Testis (tissue), 3 donors: ENCODE measurements around the gene SCAP. TPM values are rescaled to one million over a fixed set of nuclear protein-coding genes. Genes with fewer than 3 reads are reported as not detected.

Experiments
- DNase-seq: peaks from one replicate; pipeline ENCODE4 v3.0.0-alpha.2; 2019
- H3K27ac ChIP-seq, 2 donors: fragments of 200-600 bp; sonication (generic); one replicate each; pipeline ENCODE4 v1.5.1; 2019
- H3K27me3 ChIP-seq: fragments of 200-600 bp; sonication (generic); one replicate; pipeline ENCODE4 v1.5.1; 2019
- H3K36me3 ChIP-seq: fragments of 200-600 bp; sonication (generic); one replicate; pipeline ENCODE4 v1.5.1; 2017; ENCODE audit warnings: low read depth; ENCODE audit errors: missing control alignments
- H3K4me1 ChIP-seq: fragments of 200-600 bp; sonication (generic); one replicate; pipeline ENCODE4 v1.5.1; 2019
- H3K4me3 ChIP-seq, 2 donors: fragments of 200-600 bp; sonication (generic); one replicate each; pipeline ENCODE4 v1.5.1; 2017 to 2019
- H3K9me3 ChIP-seq: fragments of 200-600 bp; sonication (generic); one replicate; pipeline ENCODE4 v1.5.1; 2017
- POLR2A ChIP-seq: fragments of 450-650 bp; IDR thresholded peaks from one replicate; pipeline ENCODE4 v1.6.1; 2017; ENCODE audit warnings: antibody characterized with exemption, mild to moderate bottlenecking, moderate library complexity
- WGBS, 2 donors: methylation state at CpG; one replicate each; pipeline ENCODE4 v1.1.5; 2018; 5-methylcytosine and 5-hydroxymethylcytosine counted together
- intact Hi-C: fragments of 100-400 bp; cut with DNase I; formaldehyde crosslinking; loops from one replicate; pipeline ENCODE4 v1.15.1; 2023; ENCODE audit warnings: low total_unique reads
- polyA plus RNA-seq: library from polyadenylated mRNA; stranded (reverse); fragments of 350-450 nt; fragmentation: Illumina TruSeq; extraction: RNeasy Lipid Tissue Mini Kit (QIAGEN cat#74804); gene quantifications from one replicate; pipeline ENCODE4 v1.2.3, GENCODE V29; 2014; ENCODE audit warnings: low read depth, low replicate concordance; ENCODE audit not compliant: insufficient read depth
- total RNA-seq, 2 donors: library from RNA; depleted of rRNA; stranded (reverse); fragments of >200 nt; gene quantifications; one replicate each; pipeline ENCODE4 v1.2.3, GENCODE V29; 2016
- TF ChIP-seq, protein P1 (sequence below), 3 experiments: fragments of 450-650 bp in 2 of 3; fragments of 200-600 bp in 1 of 3; sonication (generic) in 1 of 3; IDR thresholded peaks; one replicate each; pipeline ENCODE4 v1.5.1; 2016 to 2019; ENCODE audit warnings: antibody characterized with exemption in 3 of 3, mild to moderate bottlenecking in 2 of 3, moderate library complexity in 1 of 3

The SCAP gene
- total and polyA plus RNA-seq, 3 donors from 2014 or later = 120 to 313 (median 276) TPM

DNA sequence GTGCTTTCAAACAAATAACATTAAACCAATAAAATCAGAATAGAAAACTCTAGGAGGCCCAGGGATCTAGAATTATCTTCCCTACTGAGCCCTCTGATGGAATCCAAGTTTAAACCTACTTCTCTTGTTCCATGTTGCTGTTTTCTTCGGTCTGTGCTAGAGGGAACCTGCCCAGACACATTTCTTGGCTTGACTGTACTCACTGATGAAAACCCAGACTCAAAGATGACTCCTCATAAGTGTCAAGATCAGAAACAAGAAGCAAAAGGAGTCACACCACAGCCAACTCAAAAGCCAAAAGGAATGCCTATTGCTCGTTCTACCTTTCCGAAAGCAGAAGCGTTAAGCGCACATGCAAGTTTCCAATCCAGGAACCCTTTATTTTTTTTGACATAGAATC is 31.6 kb downstream of the SCAP start:
- no peak for TF ChIP-seq POLR2A
- TF ChIP-seq, protein P1, sequence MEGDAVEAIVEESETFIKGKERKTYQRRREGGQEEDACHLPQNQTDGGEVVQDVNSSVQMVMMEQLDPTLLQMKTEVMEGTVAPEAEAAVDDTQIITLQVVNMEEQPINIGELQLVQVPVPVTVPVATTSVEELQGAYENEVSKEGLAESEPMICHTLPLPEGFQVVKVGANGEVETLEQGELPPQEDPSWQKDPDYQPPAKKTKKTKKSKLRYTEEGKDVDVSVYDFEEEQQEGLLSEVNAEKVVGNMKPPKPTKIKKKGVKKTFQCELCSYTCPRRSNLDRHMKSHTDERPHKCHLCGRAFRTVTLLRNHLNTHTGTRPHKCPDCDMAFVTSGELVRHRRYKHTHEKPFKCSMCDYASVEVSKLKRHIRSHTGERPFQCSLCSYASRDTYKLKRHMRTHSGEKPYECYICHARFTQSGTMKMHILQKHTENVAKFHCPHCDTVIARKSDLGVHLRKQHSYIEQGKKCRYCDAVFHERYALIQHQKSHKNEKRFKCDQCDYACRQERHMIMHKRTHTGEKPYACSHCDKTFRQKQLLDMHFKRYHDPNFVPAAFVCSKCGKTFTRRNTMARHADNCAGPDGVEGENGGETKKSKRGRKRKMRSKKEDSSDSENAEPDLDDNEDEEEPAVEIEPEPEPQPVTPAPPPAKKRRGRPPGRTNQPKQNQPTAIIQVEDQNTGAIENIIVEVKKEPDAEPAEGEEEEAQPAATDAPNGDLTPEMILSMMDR (IDR thresholded peaks at IDR 0.05) = no peak
- H3K4me1 ChIP-seq = peaks cover 23% of the 10 kb centered on the region
- H3K36me3 ChIP-seq = no peaks in the 10 kb centered on the region
- no peak overlapping the region for H3K4me3 ChIP-seq
- intact Hi-C loops = no loop called here
- WGBS, 2 donors = 79 to 81% methylated on average over 5 of the region's 5 CpGs
- DNase-seq = no peak
- H3K27me3 ChIP-seq = no peaks in the 10 kb centered on the region
- no peaks in the 10 kb centered on the region for H3K9me3 ChIP-seq
- peak overlapping the region; percentile 66 to 67 for H3K27ac ChIP-seq

DNA sequence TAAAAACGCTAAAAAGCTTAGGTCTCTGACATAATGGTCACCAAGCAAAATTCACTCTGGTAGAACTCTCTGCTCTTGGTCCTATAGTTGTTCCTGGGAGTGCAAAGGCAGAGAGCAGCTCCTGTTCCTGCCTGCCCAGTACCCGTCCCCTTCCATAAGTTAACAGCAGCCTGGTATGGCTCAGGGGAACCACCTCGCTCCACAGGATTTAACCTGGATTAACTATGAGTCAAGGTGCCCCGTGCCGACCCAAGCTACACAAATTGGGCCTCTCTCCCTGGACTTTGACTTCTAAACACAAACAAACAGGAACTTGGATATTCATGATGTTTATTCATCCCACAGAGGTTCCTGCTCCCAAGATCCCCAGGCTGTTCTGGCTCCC is 32.1 kb downstream of the SCAP start:
- no peak for TF ChIP-seq POLR2A
- TF ChIP-seq, protein P1 (IDR thresholded peaks at IDR 0.05) = no peak
- intact Hi-C loops = no loop called here
- 41 to 69% methylated on average over 5 of the region's 5 CpGs for WGBS, 2 donors
- peak overlapping the region; percentile 66 to 67 for H3K27ac ChIP-seq
- no peak overlapping the region for H3K4me3 ChIP-seq
- DNase-seq = no peak
- peaks cover 23% of the 10 kb centered on the region for H3K4me1 ChIP-seq
- H3K9me3 ChIP-seq = no peaks in the 10 kb centered on the region
- H3K27me3 ChIP-seq = no peaks in the 10 kb centered on the region
- H3K36me3 ChIP-seq = no peaks in the 10 kb centered on the region

DNA sequence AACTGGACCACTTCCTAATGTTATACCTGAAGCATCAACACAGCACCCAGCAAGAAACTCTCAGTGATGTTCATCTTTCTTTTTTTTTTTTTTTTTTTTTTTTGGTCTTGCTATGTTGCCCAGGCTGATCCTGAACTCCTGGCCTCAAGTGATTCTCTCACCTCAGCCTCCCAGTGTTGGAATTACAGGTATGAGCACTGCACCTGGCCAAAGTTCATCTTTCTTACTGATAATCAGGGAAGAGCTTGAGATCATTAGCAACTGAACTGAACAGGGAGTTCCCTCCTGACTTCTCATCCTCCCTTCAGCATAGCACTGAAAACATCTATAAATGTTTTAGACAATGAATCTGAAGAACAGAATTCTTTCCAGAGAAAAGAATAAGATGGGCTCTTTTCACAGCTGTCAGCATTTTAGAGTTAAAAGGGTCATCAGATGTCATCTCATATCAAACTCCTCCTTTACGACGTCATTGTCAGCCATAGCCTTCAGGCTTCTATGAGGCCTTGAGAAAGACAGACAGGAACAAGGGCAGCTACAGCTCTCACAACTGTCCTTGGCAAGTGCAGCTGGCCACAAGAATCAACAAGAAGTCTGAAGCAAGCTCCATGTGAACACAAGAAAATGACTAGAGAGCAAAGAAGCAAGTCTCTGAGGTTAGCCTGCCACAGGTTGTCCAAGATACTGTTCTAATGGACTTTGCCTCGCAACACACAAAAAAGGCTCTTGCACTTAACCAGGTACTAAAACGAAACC is 33.8 kb downstream of the SCAP start:
- 50 to 62% methylated on average over 4 of the region's 4 CpGs for WGBS, 2 donors
- H3K4me3 ChIP-seq = no peak overlapping the region
- intact Hi-C loops = no loop called here

DNA sequence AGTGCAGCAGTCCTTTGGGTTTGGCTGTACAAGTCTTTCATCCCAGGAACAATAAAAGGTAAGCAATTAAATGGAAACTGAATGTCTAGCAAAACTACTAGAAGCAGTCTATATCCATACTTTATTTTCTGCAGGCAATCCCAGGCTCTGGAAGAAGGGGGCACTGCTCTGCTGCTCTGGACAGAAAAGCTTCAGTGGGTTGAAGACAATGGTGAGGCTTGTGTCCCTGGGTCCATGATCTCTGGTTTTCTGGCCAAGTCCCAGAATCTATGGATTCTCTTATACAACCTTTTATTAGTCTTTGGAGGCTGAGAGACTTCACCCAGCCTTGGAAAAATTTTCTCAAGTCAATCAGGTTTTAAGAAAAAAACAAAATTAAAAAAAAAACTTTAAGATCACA is 35.6 kb downstream of the SCAP start:
- Histone ChIP-seq H3K4me1 (peaks cover 23% of the 10 kb centered on the region), H3K27me3 (no peaks in the 10 kb centered on the region), H3K27ac (no peak overlapping the region), H3K4me3 (no peak overlapping the region), H3K36me3 (no peaks in the 10 kb centered on the region), H3K9me3 (no peaks in the 10 kb centered on the region)
- no peak for TF ChIP-seq POLR2A
- TF ChIP-seq, protein P1 (IDR thresholded peaks at IDR 0.05) = peak in 2 of 3 experiments; percentile 7 to 26
- intact Hi-C loops = no loop called here
- DNase-seq = no peak

More for the DNA sequence above, 33.8 kb downstream of the SCAP start:
- H3K27me3 ChIP-seq = no peaks in the 10 kb centered on the region
- peak overlapping the region; percentile 63 to 66 for H3K27ac ChIP-seq
- no peaks in the 10 kb centered on the region for H3K9me3 ChIP-seq
- H3K36me3 ChIP-seq = no peaks in the 10 kb centered on the region
- peaks cover 23% of the 10 kb centered on the region for H3K4me1 ChIP-seq
- TF ChIP-seq, protein P1 (IDR thresholded peaks at IDR 0.05) = no peak
- no peak for TF ChIP-seq POLR2A
- DNase-seq = peak; percentile 74

DNA sequence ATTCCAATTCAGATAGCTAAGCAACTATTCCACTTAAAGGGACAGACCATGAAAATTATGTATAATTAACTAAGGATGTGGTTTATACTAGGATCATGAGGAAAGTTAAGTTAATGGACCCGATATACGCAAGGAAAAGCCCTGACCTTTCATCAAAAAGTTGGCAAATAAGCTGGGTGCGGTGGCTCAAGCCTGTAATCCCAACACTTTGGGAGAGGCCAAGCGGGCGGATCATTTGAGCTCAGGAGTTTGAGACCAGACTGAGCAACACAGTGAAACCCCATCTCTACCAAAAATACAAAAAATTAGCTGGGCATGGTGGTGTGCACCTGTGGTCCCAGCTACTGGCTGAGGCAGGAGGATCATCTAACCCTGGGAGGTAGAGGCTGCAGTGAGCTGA is 39.6 kb downstream of the SCAP start:
- TF ChIP-seq POLR2A = no peak
- TF ChIP-seq, protein P1 (IDR thresholded peaks at IDR 0.05) = no peak
- H3K9me3 ChIP-seq = no peaks in the 10 kb centered on the region
- H3K27ac ChIP-seq = no peak overlapping the region
- no peak overlapping the region for H3K4me3 ChIP-seq
- intact Hi-C loops = no loop called here
- WGBS, 2 donors = 90 to 98% methylated on average over 5 of the region's 5 CpGs
- DNase-seq = no peak
- no peaks in the 10 kb centered on the region for H3K4me1 ChIP-seq
- no peaks in the 10 kb centered on the region for H3K36me3 ChIP-seq
- H3K27me3 ChIP-seq = no peaks in the 10 kb centered on the region
